GM12878 (cell line): Measurements from ENCODE around the gene PGC. TPM values are rescaled to one million over a fixed set of nuclear protein-coding genes. Genes with fewer than 3 reads are reported as not detected.

Source experiments
- ATAC-seq: fragments of 200-7000 bp; cut with Tn5 transposase; 3 replicates; pipeline ENCODE4 v1.9.1; 2020; ENCODE audit warnings: mild to moderate bottlenecking, moderate library complexity
- BruUV-seq: library from RNA; stranded (reverse); fragments of 400-500 nt; replicated peaks from 2 replicates; lab custom pipeline; 2021; lab: Mats Ljungman, UMichigan
- CTCF ChIA-PET: fragments of 300-600 bp; sonication (Branson Sonifier 250); formaldehyde crosslinking; extraction: SDS; loops from one replicate; lab custom pipeline; 2021; ENCODE audit warnings: inconsistent platforms; lab: Yijun Ruan, JAX
- POLR2A ChIA-PET: fragments of 350-600 bp; formaldehyde crosslinking; extraction: SDS; loops from one replicate; lab custom pipeline; 2021; ENCODE audit warnings: inconsistent platforms; lab: Charles Lee
- RAD21 ChIA-PET: fragments of 300-600 bp; sonication (Branson Sonifier 250); formaldehyde crosslinking; loops from one replicate; lab custom pipeline; 2023; ENCODE audit warnings: antibody characterized with exemption; ENCODE audit not compliant: unreplicated experiment; lab: Charles Lee
- SMC1A ChIA-PET: fragments of 300-600 bp; sonication (Branson Sonifier 250); formaldehyde crosslinking; loops from one replicate; lab custom pipeline; 2023; ENCODE audit not compliant: unreplicated experiment, uncharacterized antibody; lab: Charles Lee
- DNase-seq: peaks from one replicate; pipeline ENCODE4 v3.0.0-alpha.2; 2011; ENCODE audit warnings: low read depth, low spot score
- FAIRE-seq: peaks from 3 replicates; lab custom pipeline; 2011; peaks lifted over from hg19 to GRCh38; lab: Jason Lieb, UNC
- H2AFZ ChIP-seq: 2 replicates; pipeline ENCODE4 v1.6.0; 2011; ENCODE audit warnings: low read depth, low read length, control low read depth; ENCODE audit not compliant: control insufficient read depth
- H3K27ac ChIP-seq: 2 replicates; pipeline ENCODE4 v1.5.1; 2011; ENCODE audit warnings: control low read depth; ENCODE audit not compliant: control insufficient read depth, insufficient read depth
- H3K27me3 ChIP-seq, 2 experiments: replicated peaks in 1 of 2; 2 replicates each; pipeline versions ENCODE4 v1.6.0 to v1.6.1; 2011; ENCODE audit warnings: low read length in 1 of 2; ENCODE audit not compliant: control insufficient read depth in 2 of 2, insufficient read depth in 2 of 2
- H3K36me3 ChIP-seq, 2 experiments: 2 replicates each; pipeline ENCODE4 v1.5.1; 2011; ENCODE audit warnings: low read length in 1 of 2; ENCODE audit not compliant: control insufficient read depth in 2 of 2, insufficient read depth in 2 of 2
- H3K4me1 ChIP-seq: 2 replicates; pipeline ENCODE4 v1.6.1; 2011; ENCODE audit warnings: mild to moderate bottlenecking, low read length, moderate library complexity, mixed read lengths; ENCODE audit not compliant: control insufficient read depth, insufficient read depth
- H3K4me2 ChIP-seq: 2 replicates; pipeline ENCODE4 v1.6.0; 2011; ENCODE audit warnings: control low read depth; ENCODE audit not compliant: control insufficient read depth, insufficient read depth
- H3K4me3 ChIP-seq: fragments of 200-600 bp; sonication (generic); 2 replicates; pipeline ENCODE4 v1.5.1; 2016
- H3K79me2 ChIP-seq: 2 replicates; pipeline ENCODE4 v1.6.0; 2011; ENCODE audit warnings: low read length; ENCODE audit not compliant: control insufficient read depth, insufficient read depth
- H3K9ac ChIP-seq: 2 replicates; pipeline ENCODE4 v1.8.0; 2011; ENCODE audit warnings: low read length, control low read depth, mixed read lengths; ENCODE audit not compliant: control insufficient read depth, insufficient read depth
- H3K9me3 ChIP-seq: replicated peaks from 3 replicates; pipeline ENCODE4 v1.5.1; 2011; ENCODE audit warnings: mild to moderate bottlenecking, low read length; ENCODE audit not compliant: control insufficient read depth, insufficient read depth
- H4K20me1 ChIP-seq: 2 replicates; pipeline ENCODE4 v1.6.0; 2011; ENCODE audit not compliant: control insufficient read depth, insufficient read depth
- BRCA1 ChIP-seq: IDR thresholded peaks from 2 replicates; pipeline ENCODE4 v1.6.1; 2011; ENCODE audit warnings: low read depth, low read length, improper control_type of control experiment
- MAX ChIP-seq: IDR thresholded peaks from 2 replicates; pipeline ENCODE4 v1.6.1; 2012; ENCODE audit warnings: low read depth, low read length, improper control_type of control experiment
- NRF1 ChIP-seq: conservative IDR thresholded peaks from 2 replicates; pipeline ENCODE4 v1.6.1; 2011; ENCODE audit warnings: mild to moderate bottlenecking, low read depth, low read length, improper control_type of control experiment
- POLR2A ChIP-seq: IDR thresholded peaks from 2 replicates; pipeline ENCODE4 v1.6.1; 2011; ENCODE audit warnings: low read depth, mild to moderate bottlenecking, low read length
- SKIL ChIP-seq: fragments of 450-650 bp; IDR thresholded peaks from 2 replicates; pipeline ENCODE4 v1.6.1; 2017; ENCODE audit warnings: mild to moderate bottlenecking, low read depth, inconsistent platforms; ENCODE audit not compliant: poor library complexity, severe bottlenecking
- SPI1 ChIP-seq: IDR thresholded peaks from 2 replicates; pipeline ENCODE4 v1.6.1; 2011; ENCODE audit warnings: low read depth, mild to moderate bottlenecking, low read length, moderate library complexity, borderline replicate concordance; ENCODE audit not compliant: insufficient read depth
- SREBF2 ChIP-seq: IDR thresholded peaks from 2 replicates; pipeline ENCODE4 v1.6.1; 2012; ENCODE audit warnings: mild to moderate bottlenecking, low read length
- ZNF384 ChIP-seq: IDR thresholded peaks from 2 replicates; pipeline ENCODE4 v1.6.1; 2012; ENCODE audit warnings: low read depth, mild to moderate bottlenecking, low read length, improper control_type of control experiment, borderline replicate concordance
- WGBS: methylation state at CpG from one replicate; pipeline ENCODE4 v1.1.6; 2016; ENCODE audit warnings: low lambda C conversion rate; ENCODE audit not compliant: insufficient replicate concordance, insufficient coverage; ENCODE audit errors: missing lambda C conversion rate; 5-methylcytosine and 5-hydroxymethylcytosine counted together
- in situ Hi-C: fragments of 300-500 bp; cut with MboI; formaldehyde crosslinking; loops from 9 replicates; pipeline ENCODE4 v1.14.3; 2018; ENCODE audit warnings: mixed read lengths
- intact Hi-C: fragments of 100-400 bp; cut with micrococcal nuclease; formaldehyde crosslinking; loops from one replicate; pipeline ENCODE4 v1.14.2; 2022; ENCODE audit not compliant: unreplicated experiment
- polyA plus RNA-seq, 11 experiments: library from polyadenylated mRNA; depleted of rRNA in 4 of 11; unstranded in 6 of 11; stranded (reverse) in 5 of 11; fragments of >200 nt; fragmentation: Nextera tagmentation in 4 of 11; fragmentation: Illumina TruSeq in 1 of 11; extraction: Ambion mirVana in 4 of 11; extraction: Trizol in 1 of 11; gene quantifications; 1 replicate in 1 of 11; 2 replicates in 10 of 11; pipeline versions ENCODE4 v1.2.1 to v1.2.3, GENCODE V29; 2011 to 2016; ENCODE audit warnings: inconsistent platforms in 2 of 11, missing spikeins in 2 of 11, low read depth in 1 of 11
- total RNA-seq, 4 experiments: library from RNA; depleted of rRNA in 3 of 4; stranded (reverse); fragments of >200 nt in 3 of 4; fragmentation: Illumina TruSeq in 1 of 4; extraction: Trizol in 1 of 4; gene quantifications; 2 replicates each; pipeline versions ENCODE4 v1.2.1 to v1.2.3, GENCODE V29; 2013 to 2021

The PGC gene
- total and polyA plus RNA-seq, 10 of the 15 experiments (the other 5 are each of a cell fraction or from before 2014, with no cell fraction given), result 0.26 TPM; not detected in 9

- H2AFZ ChIP-seq, result no peak overlapping the region
- peaks cover 10 to 19% of the 10 kb centered on the region in 2 experiments for H3K36me3 ChIP-seq
- peaks cover 63% of the 10 kb centered on the region for H3K4me1 ChIP-seq
- SMC1A ChIA-PET, result interaction anchor here (1.6 to 1.9 kb wide), 3 partner anchors 10 to 28 kb away, joined by 3 to 22 read pairs (median 9); no protein-coding TSS in a partner anchor
- POLR2A ChIA-PET, result interaction anchor here (1.9 to 13.0 kb wide), 2 partner anchors 8 to 19 kb away, joined by 13 to 293 read pairs; partner anchors contain the start of gene TFEB
- H3K27ac ChIP-seq, result peak overlapping the region; percentile 84
- no TSS peak for BruUV-seq
- no peaks in the 10 kb centered on the region for H3K27me3 ChIP-seq
- FAIRE-seq, result no peak
- H3K9ac ChIP-seq, result no peak overlapping the region; the same call in 1 of the 2 replicates
- in situ Hi-C loops, result no loop called here
- no peak overlapping the region for H3K4me3 ChIP-seq
- whole genome bisulfite sequencing, result 64% methylated on average over 9 of the region's 10 CpGs
- DNase-seq, result no peak
- intact Hi-C loops, result no loop called here
- CTCF ChIA-PET, result interaction anchor here (0.9 to 5.7 kb wide), 5 partner anchors 8 to 74 kb away, joined by 4 to 42 read pairs (median 8); partner anchors contain the start of gene TFEB
- H3K79me2 ChIP-seq, result peaks cover 88% of the 10 kb centered on the region
- no peaks in the 10 kb centered on the region for H3K9me3 ChIP-seq
- RAD21 ChIA-PET, result interaction anchor here (3.8 to 14.4 kb wide), 3 partner anchors 6 to 18 kb away, joined by 17 to 300 read pairs (median 185); no protein-coding TSS in a partner anchor
- no peaks in the 10 kb centered on the region for H4K20me1 ChIP-seq
- no peak for ATAC-seq
- no peak for TF ChIP-seq NRF1
- no peak for TF ChIP-seq SREBF2
- TF ChIP-seq MAX, result no peak
- TF ChIP-seq POLR2A, result peak; percentile 7; the same call in 1 of the 2 replicates
- H3K4me2 ChIP-seq, result peak overlapping the region; percentile 76; the same call in 1 of the 2 replicates
Measured at GRCh38 chr6:41712651-41713103, 34.5 kb downstream of the PGC start.

GRCh38 chr6:41711323-41712038 is 35.7 kb downstream of the PGC start:
- ATAC-seq, result no peak
- 90% methylated on average over 9 of the region's 9 CpGs for WGBS
- in situ Hi-C loops, result no loop called here
- H3K4me1 ChIP-seq, result peaks cover 63% of the 10 kb centered on the region
- no peak overlapping the region for H3K4me2 ChIP-seq
- H2AFZ ChIP-seq, result no peak overlapping the region
- no peaks in the 10 kb centered on the region for H3K9me3 ChIP-seq
- ChIA-PET CTCF (no interaction called here), SMC1A (interaction anchor here (1.8 kb wide), 1 partner anchor 11 kb away, joined by 6 read pairs; no protein-coding TSS in a partner anchor), POLR2A (no interaction called here), RAD21 (interaction anchor here (1.2 to 14.4 kb wide), 3 partner anchors 9 to 20 kb away, joined by 4 to 300 read pairs (median 17); no protein-coding TSS in a partner anchor)
- H3K79me2 ChIP-seq, result peaks cover 88% of the 10 kb centered on the region
- no peak for FAIRE-seq
- no peaks in the 10 kb centered on the region for H3K27me3 ChIP-seq
- DNase-seq, result no peak
- intact Hi-C loops, result no loop called here
- no peak overlapping the region for H3K4me3 ChIP-seq
- no peak for TF ChIP-seq BRCA1
- TF ChIP-seq ZNF384, result no peak
- peak; percentile 34; the same call in 1 of the 2 replicates for TF ChIP-seq POLR2A
- TF ChIP-seq SPI1, result no peak
- TF ChIP-seq SKIL, result no peak
- H3K27ac ChIP-seq, result no peak overlapping the region
- peaks cover 10 to 18% of the 10 kb centered on the region in 2 experiments for H3K36me3 ChIP-seq
- H3K9ac ChIP-seq, result no peak overlapping the region
- H4K20me1 ChIP-seq, result no peaks in the 10 kb centered on the region
- BruUV-seq, result no TSS peak
